ENCODE measurements around the gene OR2AK2. TPM values are rescaled to one million over a fixed set of nuclear protein-coding genes. Genes with fewer than 3 reads are reported as not detected.
"Not testable (repeated sequence)": the region's sequence is repeated elsewhere in the genome, so short reads cannot be mapped to it uniquely, and the experiment has no call there.

Gene OR2AK2
- 0.10 TPM for total RNA-seq

- H3K9me3 ChIP-seq (ENCODE audit: low read depth, low read length) = no peaks in the 10 kb centered on the region
- H3K4me1 ChIP-seq (ENCODE audit: insufficient read depth, low read length) = peaks cover 11% of the 10 kb centered on the region
- H3K27me3 ChIP-seq (ENCODE audit: insufficient read depth, low read length) = no peaks in the 10 kb centered on the region
- H3K4me3 ChIP-seq (ENCODE audit: low read length) = no peak within 1 kb of the TSS
These were observed at the start of gene OR2AK2 for GRCh38 chr1:247964933-247965332. TSS of gene OR2AK2 (plus strand) at chr1:247965233. CDS start at chr1:247965377, 144 bp downstream.

- Histone ChIP-seq H3K9me3 (ENCODE audit: low read depth, low read length) (no peaks in the 10 kb centered on the region), H3K4me1 (ENCODE audit: insufficient read depth, low read length) (no peaks in the 10 kb centered on the region), H3K4me3 (ENCODE audit: low read length) (no peak within 1 kb of the TSS), H3K27me3 (ENCODE audit: insufficient read depth, low read length) (no peaks in the 10 kb centered on the region)
These were observed 45.1 kb upstream of the OR2AK2 start, which contains the start of gene OR2T8 for GRCh38 chr1:247919952-247920351. TSS of gene OR2T8 (plus strand) at chr1:247920252. CDS start at chr1:247921018, 766 bp downstream.

GRCh38 chr1:247923941-247924340 lies 41.1 kb upstream of the OR2AK2 start:
- no peak overlapping the region for H3K4me3 ChIP-seq (ENCODE audit: low read length)
- H3K4me1 ChIP-seq (ENCODE audit: insufficient read depth, low read length) = no peaks in the 10 kb centered on the region
- H3K27me3 ChIP-seq (ENCODE audit: insufficient read depth, low read length) = no peaks in the 10 kb centered on the region
- no peaks in the 10 kb centered on the region for H3K9me3 ChIP-seq (ENCODE audit: low read depth, low read length)

- H3K9me3 ChIP-seq (ENCODE audit: low read depth, low read length) = no peaks in the 10 kb centered on the region
- no peak within 1 kb of the TSS for H3K4me3 ChIP-seq (ENCODE audit: low read length)
- no peaks in the 10 kb centered on the region for H3K4me1 ChIP-seq (ENCODE audit: insufficient read depth, low read length)
- no peaks in the 10 kb centered on the region for H3K27me3 ChIP-seq (ENCODE audit: insufficient read depth, low read length)
These were observed 40.2 kb upstream of the OR2AK2 start, which contains the start of gene OR2AJ1 for GRCh38 chr1:247924868-247925267. TSS of gene OR2AJ1 (plus strand) at chr1:247924889. CDS start at chr1:247933769, 8,880 bp downstream.

- Histone ChIP-seq H3K4me1 (ENCODE audit: insufficient read depth, low read length) (no peaks in the 10 kb centered on the region), H3K27me3 (ENCODE audit: insufficient read depth, low read length) (no peaks in the 10 kb centered on the region), H3K9me3 (ENCODE audit: low read depth, low read length) (no peaks in the 10 kb centered on the region), H3K4me3 (ENCODE audit: low read length) (no peak overlapping the region)
These were observed 31.0 kb upstream of the OR2AK2 start for GRCh38 chr1:247933989-247934388.

- Histone ChIP-seq H3K4me1 (ENCODE audit: insufficient read depth, low read length) (no peaks in the 10 kb centered on the region), H3K9me3 (ENCODE audit: low read depth, low read length) (no peaks in the 10 kb centered on the region), H3K4me3 (ENCODE audit: low read length) (no peak overlapping the region), H3K27me3 (ENCODE audit: insufficient read depth, low read length) (no peaks in the 10 kb centered on the region)
These were observed 29.3 kb upstream of the OR2AK2 start for GRCh38 chr1:247935781-247936180.

- no peak overlapping the region for H3K4me3 ChIP-seq (ENCODE audit: low read length)
- no peaks in the 10 kb centered on the region for H3K9me3 ChIP-seq (ENCODE audit: low read depth, low read length)
- H3K27me3 ChIP-seq (ENCODE audit: insufficient read depth, low read length) = no peaks in the 10 kb centered on the region
- H3K4me1 ChIP-seq (ENCODE audit: insufficient read depth, low read length) = no peaks in the 10 kb centered on the region
These were observed 28.6 kb upstream of the OR2AK2 start for GRCh38 chr1:247936415-247936814.

- H3K4me3 ChIP-seq (ENCODE audit: low read length) = peak overlapping the region; percentile 40
- not testable (repeated sequence) for H3K27me3 ChIP-seq (ENCODE audit: insufficient read depth, low read length)
These were observed 27.9 kb upstream of the OR2AK2 start for GRCh38 chr1:247936965-247937734.

GRCh38 chr1:247942624-247943023 lies 22.4 kb upstream of the OR2AK2 start:
- no peaks in the 10 kb centered on the region for H3K4me1 ChIP-seq (ENCODE audit: insufficient read depth, low read length)
- H3K27me3 ChIP-seq (ENCODE audit: insufficient read depth, low read length) = no peaks in the 10 kb centered on the region
- no peaks in the 10 kb centered on the region for H3K9me3 ChIP-seq (ENCODE audit: low read depth, low read length)
- H3K4me3 ChIP-seq (ENCODE audit: low read length) = no peak overlapping the region

More at GRCh38 chr1:247936965-247937734, 27.9 kb upstream of the OR2AK2 start:
- H3K4me1 ChIP-seq (ENCODE audit: insufficient read depth, low read length); H3K9me3 ChIP-seq (ENCODE audit: low read depth, low read length): not testable (repeated sequence)

- no peak within 1 kb of the TSS for H3K4me3 ChIP-seq (ENCODE audit: low read length)
- no peaks in the 10 kb centered on the region for H3K27me3 ChIP-seq (ENCODE audit: insufficient read depth, low read length)
- no peaks in the 10 kb centered on the region for H3K9me3 ChIP-seq (ENCODE audit: low read depth, low read length)
- H3K4me1 ChIP-seq (ENCODE audit: insufficient read depth, low read length) = no peaks in the 10 kb centered on the region
These were observed 16.5 kb upstream of the OR2AK2 start, which contains the start of gene OR2L8 for GRCh38 chr1:247948558-247948957. TSS of gene OR2L8 (plus strand) at chr1:247948858. CDS start at chr1:247948858, 0 bp downstream.

GRCh38 chr1:247953408-247953807 lies 11.6 kb upstream of the OR2AK2 start:
- H3K4me1 ChIP-seq (ENCODE audit: insufficient read depth, low read length) = no peaks in the 10 kb centered on the region
- H3K4me3 ChIP-seq (ENCODE audit: low read length) = no peak overlapping the region
- H3K9me3 ChIP-seq (ENCODE audit: low read depth, low read length) = no peaks in the 10 kb centered on the region
- H3K27me3 ChIP-seq (ENCODE audit: insufficient read depth, low read length) = no peaks in the 10 kb centered on the region

- Histone ChIP-seq H3K9me3 (ENCODE audit: low read depth, low read length) (no peaks in the 10 kb centered on the region), H3K27me3 (ENCODE audit: insufficient read depth, low read length) (no peaks in the 10 kb centered on the region), H3K4me1 (ENCODE audit: insufficient read depth, low read length) (peaks cover 5% of the 10 kb centered on the region), H3K4me3 (ENCODE audit: low read length) (no peak overlapping the region)
These were observed 3.2 kb upstream of the OR2AK2 start for GRCh38 chr1:247961791-247962190.

- Histone ChIP-seq H3K27me3 (ENCODE audit: insufficient read depth, low read length) (no peaks in the 10 kb centered on the region), H3K4me1 (ENCODE audit: insufficient read depth, low read length) (peaks cover 11% of the 10 kb centered on the region), H3K4me3 (ENCODE audit: low read length) (no peak overlapping the region), H3K9me3 (ENCODE audit: low read depth, low read length) (no peaks in the 10 kb centered on the region)
These were observed 2.0 kb upstream of the OR2AK2 start for GRCh38 chr1:247962911-247963588.

- H3K4me3 ChIP-seq (ENCODE audit: low read length) = no peak overlapping the region
- H3K4me1 ChIP-seq (ENCODE audit: insufficient read depth, low read length) = peaks cover 11% of the 10 kb centered on the region
- H3K27me3 ChIP-seq (ENCODE audit: insufficient read depth, low read length) = no peaks in the 10 kb centered on the region
These were observed 1.6 kb downstream of the OR2AK2 start for GRCh38 chr1:247966532-247967204.

GRCh38 chr1:247992986-247993385 lies 28.0 kb downstream of the OR2AK2 start:
- no peaks in the 10 kb centered on the region for H3K27me3 ChIP-seq (ENCODE audit: insufficient read depth, low read length)
- H3K4me3 ChIP-seq (ENCODE audit: low read length) = no peak overlapping the region
- no peaks in the 10 kb centered on the region for H3K4me1 ChIP-seq (ENCODE audit: insufficient read depth, low read length)
- H3K9me3 ChIP-seq (ENCODE audit: low read depth, low read length) = no peaks in the 10 kb centered on the region

More at GRCh38 chr1:247966532-247967204, 1.6 kb downstream of the OR2AK2 start:
- no peaks in the 10 kb centered on the region for H3K9me3 ChIP-seq (ENCODE audit: low read depth, low read length)
